ENCODE data around the gene CADM2.

DNA sequence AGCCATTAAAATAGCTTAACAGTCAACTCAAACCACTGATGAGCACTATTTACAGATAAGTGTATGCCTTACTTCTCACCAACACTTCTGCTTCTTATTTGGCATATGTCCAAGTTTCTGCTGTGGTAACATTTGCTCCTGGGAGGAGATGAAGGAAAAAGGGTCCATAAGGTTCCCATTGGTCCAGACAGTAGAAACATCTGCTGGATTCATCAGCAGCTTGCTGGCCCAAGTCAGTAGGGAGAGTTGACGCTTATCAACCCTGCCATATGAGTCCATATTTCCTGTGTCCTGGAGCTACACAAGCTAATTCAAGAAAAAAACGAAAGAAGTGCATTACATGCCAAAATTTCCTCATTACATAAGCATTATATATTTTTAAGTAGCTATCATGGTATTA, 824.5 kb downstream of the CADM2 start:
- TF ChIP-seq, protein P1, sequence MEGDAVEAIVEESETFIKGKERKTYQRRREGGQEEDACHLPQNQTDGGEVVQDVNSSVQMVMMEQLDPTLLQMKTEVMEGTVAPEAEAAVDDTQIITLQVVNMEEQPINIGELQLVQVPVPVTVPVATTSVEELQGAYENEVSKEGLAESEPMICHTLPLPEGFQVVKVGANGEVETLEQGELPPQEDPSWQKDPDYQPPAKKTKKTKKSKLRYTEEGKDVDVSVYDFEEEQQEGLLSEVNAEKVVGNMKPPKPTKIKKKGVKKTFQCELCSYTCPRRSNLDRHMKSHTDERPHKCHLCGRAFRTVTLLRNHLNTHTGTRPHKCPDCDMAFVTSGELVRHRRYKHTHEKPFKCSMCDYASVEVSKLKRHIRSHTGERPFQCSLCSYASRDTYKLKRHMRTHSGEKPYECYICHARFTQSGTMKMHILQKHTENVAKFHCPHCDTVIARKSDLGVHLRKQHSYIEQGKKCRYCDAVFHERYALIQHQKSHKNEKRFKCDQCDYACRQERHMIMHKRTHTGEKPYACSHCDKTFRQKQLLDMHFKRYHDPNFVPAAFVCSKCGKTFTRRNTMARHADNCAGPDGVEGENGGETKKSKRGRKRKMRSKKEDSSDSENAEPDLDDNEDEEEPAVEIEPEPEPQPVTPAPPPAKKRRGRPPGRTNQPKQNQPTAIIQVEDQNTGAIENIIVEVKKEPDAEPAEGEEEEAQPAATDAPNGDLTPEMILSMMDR (conservative IDR thresholded peaks at IDR 0.05; ENCODE audit: low read depth, low read length) = no peak
- TF ChIP-seq EZH2 (IDR thresholded peaks at IDR 0.05; ENCODE audit: low read length, unreplicated experiment) (no peak), EZH2phosphoT487 (IDR thresholded peaks at IDR 0.05; ENCODE audit: borderline replicate concordance, low read length) (no peak)
